Transverse colon (tissue), 3 donors: ENCODE results near the gene NFYC.

Source experiments
- CTCF ChIP-seq, 5 experiments: fragments of 200-600 bp in 3 of 5; fragments of 450-650 bp in 2 of 5; sonication (generic) in 3 of 5; IDR thresholded peaks; 1 replicate in 2 of 5; 2 replicates in 3 of 5; pipeline ENCODE4 v1.5.1; 2016 to 2017; ENCODE audit warnings: antibody characterized with exemption in 5 of 5, inconsistent platforms in 3 of 5, mild to moderate bottlenecking in 2 of 5, moderate library complexity in 1 of 5
- EP300 ChIP-seq: sonication (generic); formaldehyde crosslinking; IDR thresholded peaks from one replicate; pipeline ENCODE4 v1.6.1; 2017; ENCODE audit warnings: antibody characterized with exemption, low read depth
- POLR2A ChIP-seq: fragments of 450-650 bp; IDR thresholded peaks from one replicate; pipeline ENCODE4 v1.6.1; 2016; ENCODE audit warnings: antibody characterized with exemption, mild to moderate bottlenecking, moderate library complexity

GRCh38 chr1:40819101-40819500, 127.6 kb downstream of the NFYC start:
- no peak for TF ChIP-seq CTCF (IDR thresholded peaks at IDR 0.05)
- TF ChIP-seq POLR2A = no peak
- TF ChIP-seq EP300 = no peak
